ENCODE measurements around the gene RNF225.

GRCh38 chr19:58409010-58409790 is 13.7 kb downstream of the RNF225 start:
- TF ChIP-seq CTCF (IDR thresholded peaks at IDR 0.05; ENCODE audit: extremely low read depth in 1 of 2, insufficient read depth in 1 of 2, low read depth in 1 of 2, low read length in 2 of 2) (no peak), POLR2A (IDR thresholded peaks at IDR 0.05; ENCODE audit: low read depth, low read length) (no peak), EZH2 (IDR thresholded peaks at IDR 0.05; ENCODE audit: borderline replicate concordance, low read depth, low read length, severe bottlenecking) (no peak), POLR2AphosphoS5 (IDR thresholded peaks at IDR 0.05; ENCODE audit: insufficient read depth, low read depth, low read length) (no peak), JUN (IDR thresholded peaks at IDR 0.05; ENCODE audit: borderline replicate concordance, insufficient read depth, insufficient read length, low read depth) (no peak), GATA2 (IDR thresholded peaks at IDR 0.05; ENCODE audit: insufficient read depth, insufficient read length, low read depth, low read length) (no peak), FOS (IDR thresholded peaks at IDR 0.05; ENCODE audit: borderline replicate concordance, insufficient read depth, low read length) (no peak), MYC (IDR thresholded peaks at IDR 0.05; ENCODE audit: low read depth, low read length) (no peak), MAX (IDR thresholded peaks at IDR 0.05; ENCODE audit: insufficient read depth, insufficient read length) (no peak)

Measured in endothelial cell of umbilical vein (primary cell).